ENCODE measurements around the gene DSTYK.

Gene DSTYK

GRCh38 chr1:205211169-205211838 lies at the start of gene DSTYK:
Gene DSTYK, minus strand, starts transcription at chr1:205211702. Its CDS starts 167 bp downstream, at chr1:205211535.
- DNase-seq (ENCODE audit: low spot score), result peak; percentile 96

GRCh38 chr1:205259998-205260397 lies 48.5 kb upstream of the DSTYK start:
- no peak for DNase-seq (ENCODE audit: low spot score)

GRCh38 chr1:205259324-205259832 lies 47.9 kb upstream of the DSTYK start:
- no peak for DNase-seq (ENCODE audit: low spot score)

- no peak for DNase-seq (ENCODE audit: low spot score)
Observed at GRCh38 chr1:205258719-205259118, 47.2 kb upstream of the DSTYK start.

GRCh38 chr1:205258261-205258691 lies 46.8 kb upstream of the DSTYK start:
- DNase-seq (ENCODE audit: low spot score), result no peak

- no peak for DNase-seq (ENCODE audit: low spot score)
Observed at GRCh38 chr1:205257735-205258134, 46.2 kb upstream of the DSTYK start.

- no peak for DNase-seq (ENCODE audit: low spot score)
Observed at GRCh38 chr1:205256951-205257625, 45.6 kb upstream of the DSTYK start.

- DNase-seq (ENCODE audit: low spot score), result peak; percentile 98
Observed at GRCh38 chr1:205255941-205256780, 44.7 kb upstream of the DSTYK start.

- no peak for DNase-seq (ENCODE audit: low spot score)
Observed at GRCh38 chr1:205251576-205251975, 40.1 kb upstream of the DSTYK start.

- DNase-seq (ENCODE audit: low spot score), result no peak
Observed at GRCh38 chr1:205250699-205251098, 39.2 kb upstream of the DSTYK start.

- DNase-seq (ENCODE audit: low spot score), result no peak
Observed at GRCh38 chr1:205249651-205250050, 38.1 kb upstream of the DSTYK start.

- DNase-seq (ENCODE audit: low spot score), result peak; percentile 55
Observed at GRCh38 chr1:205248793-205249601, 37.5 kb upstream of the DSTYK start.

- peak; percentile 70 for DNase-seq (ENCODE audit: low spot score)
Observed at GRCh38 chr1:205247130-205247921, 35.8 kb upstream of the DSTYK start.

- DNase-seq (ENCODE audit: low spot score), result no peak
Observed at GRCh38 chr1:205246351-205247119, 35.0 kb upstream of the DSTYK start.

- no peak for DNase-seq (ENCODE audit: low spot score)
Observed at GRCh38 chr1:205245096-205245495, 33.6 kb upstream of the DSTYK start.

GRCh38 chr1:205244384-205244783 lies 32.9 kb upstream of the DSTYK start:
- no peak for DNase-seq (ENCODE audit: low spot score)

- no peak for DNase-seq (ENCODE audit: low spot score)
Observed at GRCh38 chr1:205243350-205244191, 32.1 kb upstream of the DSTYK start.

- no peak for DNase-seq (ENCODE audit: low spot score)
Observed at GRCh38 chr1:205241366-205242030, 30.0 kb upstream of the DSTYK start.

GRCh38 chr1:205240569-205240968 lies 29.1 kb upstream of the DSTYK start:
- no peak for DNase-seq (ENCODE audit: low spot score)
